ENCODE results near the gene PADI1.

- no peak for TF ChIP-seq CTCF (IDR thresholded peaks at IDR 0.05)
- TF ChIP-seq POLR2A (IDR thresholded peaks at IDR 0.05), result no peak
Measured at GRCh38 chr1:17251701-17252376, 46.9 kb downstream of the PADI1 start.
